Suprapubic skin (tissue), 3 donors: ENCODE data around the gene DNMBP.

Source experiments
- CTCF ChIP-seq, 2 donors: fragments of 200-600 bp in 1 of 2; fragments of 450-650 bp in 1 of 2; sonication (generic) in 1 of 2; IDR thresholded peaks; one replicate each; pipeline ENCODE4 v1.5.1; 2016 to 2019; ENCODE audit warnings: antibody characterized with exemption in 2 of 2, mild to moderate bottlenecking in 1 of 2, moderate library complexity in 1 of 2
- EP300 ChIP-seq: sonication (generic); formaldehyde crosslinking; IDR thresholded peaks from one replicate; pipeline ENCODE4 v1.6.1; 2017; ENCODE audit warnings: antibody characterized with exemption
- POLR2A ChIP-seq, 2 donors: fragments of 450-650 bp; IDR thresholded peaks; one replicate each; pipeline ENCODE4 v1.6.1; 2017; ENCODE audit warnings: antibody characterized with exemption in 2 of 2, mild to moderate bottlenecking in 2 of 2, moderate library complexity in 2 of 2

- TF ChIP-seq CTCF (IDR thresholded peaks at IDR 0.05) (no peak), POLR2A (IDR thresholded peaks at IDR 0.05) (no peak), EP300 (no peak)
Observed at GRCh38 chr10:99929360-99929759, 80.4 kb downstream of the DNMBP start.
